Loucy (cell line): ENCODE results near the gene DUSP23.

Experiments used
- H2AFZ ChIP-seq: fragments of 200-600 bp; sonication (generic); 2 replicates; pipeline ENCODE4 v1.6.0; 2016; ENCODE audit warnings: antibody characterized with exemption, mild to moderate bottlenecking, low read length, moderate library complexity
- H3F3A ChIP-seq: fragments of 200-600 bp; 2 replicates; pipeline ENCODE4 v1.6.0; 2016; ENCODE audit warnings: antibody characterized with exemption, low read depth, mild to moderate bottlenecking
- H3K27me3 ChIP-seq: fragments of 200-600 bp; sonication (generic); 2 replicates; pipeline ENCODE4 v1.6.1; 2014; ENCODE audit warnings: low read length, mild to moderate bottlenecking; ENCODE audit not compliant: insufficient read depth, poor library complexity, severe bottlenecking
- H3K36me3 ChIP-seq: fragments of 200-600 bp; sonication (generic); 2 replicates; pipeline ENCODE4 v1.6.1; 2016; ENCODE audit warnings: low read length; ENCODE audit not compliant: insufficient read depth
- H3K4me1 ChIP-seq: fragments of 200-600 bp; sonication (generic); 2 replicates; pipeline ENCODE4 v1.5.1; 2014; ENCODE audit warnings: low read length, mild to moderate bottlenecking; ENCODE audit not compliant: insufficient read depth, poor library complexity, severe bottlenecking
- H3K4me2 ChIP-seq: fragments of 200-600 bp; sonication (generic); 2 replicates; pipeline ENCODE4 v1.6.0; 2014; ENCODE audit warnings: antibody characterized with exemption, low read length, low read depth, mild to moderate bottlenecking; ENCODE audit not compliant: poor library complexity, severe bottlenecking
- H3K4me3 ChIP-seq: fragments of 200-600 bp; sonication (generic); 2 replicates; pipeline ENCODE4 v1.5.1; 2014; ENCODE audit warnings: low read length, mild to moderate bottlenecking, mixed read lengths; ENCODE audit not compliant: poor library complexity, severe bottlenecking
- H3K79me2 ChIP-seq: fragments of 200-600 bp; sonication (generic); 2 replicates; pipeline ENCODE4 v1.6.1; 2014; ENCODE audit warnings: low read length; ENCODE audit not compliant: insufficient read depth
- H3K9ac ChIP-seq: fragments of 200-600 bp; sonication (generic); 2 replicates; pipeline ENCODE4 v1.6.0; 2014; ENCODE audit warnings: mild to moderate bottlenecking, low read depth, low read length, moderate library complexity; ENCODE audit not compliant: poor library complexity, severe bottlenecking
- H3K9me2 ChIP-seq: fragments of 200-600 bp; sonication (generic); replicated peaks from 2 replicates; pipeline ENCODE4 v1.6.1; 2016; ENCODE audit warnings: low read depth, low read length, mixed read lengths
- H3K9me3 ChIP-seq: fragments of 200-600 bp; sonication (generic); 2 replicates; pipeline ENCODE4 v1.6.1; 2014; ENCODE audit warnings: mild to moderate bottlenecking, antibody characterized with exemption, low read length, low read depth; ENCODE audit not compliant: insufficient read depth
- H4K20me1 ChIP-seq: fragments of 200-600 bp; sonication (generic); 2 replicates; pipeline ENCODE4 v1.6.0; 2014; ENCODE audit warnings: antibody characterized with exemption, low read length, mild to moderate bottlenecking; ENCODE audit not compliant: insufficient read depth, poor library complexity, severe bottlenecking
- CTCF ChIP-seq: fragments of 200-600 bp; sonication (generic); conservative IDR thresholded peaks from 2 replicates; pipeline ENCODE4 v1.5.1; 2014; ENCODE audit warnings: mild to moderate bottlenecking, antibody characterized with exemption, low read length
- EZH2phosphoT487 ChIP-seq: fragments of 200-600 bp; IDR thresholded peaks from 2 replicates; pipeline ENCODE4 v1.6.1; 2018; ENCODE audit warnings: antibody characterized with exemption, mild to moderate bottlenecking, moderate library complexity, borderline replicate concordance

DUSP23 gene

GRCh38 chr1:159803956-159804689 lies 23.4 kb downstream of the DUSP23 start:
- H3F3A ChIP-seq: no peaks in the 10 kb centered on the region
- no peaks in the 10 kb centered on the region for H3K79me2 ChIP-seq
- H3K4me1 ChIP-seq: peaks cover 52% of the 10 kb centered on the region
- H2AFZ ChIP-seq: no peak overlapping the region
- peak overlapping the region; percentile 40 for H3K4me2 ChIP-seq
- no peaks in the 10 kb centered on the region for H3K27me3 ChIP-seq
- no peak overlapping the region for H3K4me3 ChIP-seq
- no peaks in the 10 kb centered on the region for H3K36me3 ChIP-seq
- H3K9ac ChIP-seq: no peak overlapping the region
- H4K20me1 ChIP-seq: no peaks in the 10 kb centered on the region
- TF ChIP-seq CTCF (peak; percentile 63), EZH2phosphoT487 (no peak)
- H3K9me3 ChIP-seq: no peaks in the 10 kb centered on the region
- no peaks in the 10 kb centered on the region for H3K9me2 ChIP-seq

- H3K4me2 ChIP-seq: peak overlapping the region; percentile 40
- H3K79me2 ChIP-seq: no peaks in the 10 kb centered on the region
- H4K20me1 ChIP-seq: no peaks in the 10 kb centered on the region
- no peak overlapping the region for H2AFZ ChIP-seq
- H3K36me3 ChIP-seq: no peaks in the 10 kb centered on the region
- no peaks in the 10 kb centered on the region for H3K27me3 ChIP-seq
- peaks cover 44% of the 10 kb centered on the region for H3K4me1 ChIP-seq
- H3K9me2 ChIP-seq: no peaks in the 10 kb centered on the region
- H3F3A ChIP-seq: no peaks in the 10 kb centered on the region
- no peak overlapping the region for H3K9ac ChIP-seq
- H3K9me3 ChIP-seq: no peaks in the 10 kb centered on the region
- no peak overlapping the region for H3K4me3 ChIP-seq
- TF ChIP-seq CTCF (no peak), EZH2phosphoT487 (no peak)
These were observed 24.2 kb downstream of the DUSP23 start for GRCh38 chr1:159804924-159805323.

- Histone ChIP-seq H3K9me3 (no peaks in the 10 kb centered on the region), H3K4me1 (no peaks in the 10 kb centered on the region), H3K9me2 (no peaks in the 10 kb centered on the region), H3K4me3 (no peak overlapping the region), H3K9ac (no peak overlapping the region), H3F3A (no peaks in the 10 kb centered on the region), H3K27me3 (no peaks in the 10 kb centered on the region), H4K20me1 (no peaks in the 10 kb centered on the region), H3K79me2 (no peaks in the 10 kb centered on the region), H3K4me2 (no peak overlapping the region), H2AFZ (no peak overlapping the region), H3K36me3 (no peaks in the 10 kb centered on the region)
- TF ChIP-seq EZH2phosphoT487 (no peak), CTCF (no peak)
These were observed 35.2 kb downstream of the DUSP23 start for GRCh38 chr1:159815926-159816325.
